H1 (cell line): Measurements from ENCODE around the gene ST6GALNAC4. TPM values are rescaled to one million over a fixed set of nuclear protein-coding genes. Genes with fewer than 3 reads are reported as not detected.

ENCODE experiments used
- CTCF ChIA-PET: fragments of 300-600 bp; sonication (Branson Sonifier 250); formaldehyde crosslinking; loops from one replicate; lab custom pipeline; 2021; ENCODE audit not compliant: partially characterized antibody; lab: Charles Lee
- POLR2A ChIA-PET: fragments of 300-600 bp; sonication (Branson Sonifier 250); formaldehyde crosslinking; loops from one replicate; lab custom pipeline; 2021; ENCODE audit warnings: inconsistent platforms; ENCODE audit not compliant: partially characterized antibody; lab: Charles Lee
- DNase-seq, 2 experiments: peaks; one replicate each; pipeline versions ENCODE4 v3.0.0 to v3.0.0-alpha.2; 2010 to 2022; ENCODE audit warnings: low spot score in 2 of 2, low read depth in 1 of 2, mixed read lengths in 1 of 2
- FAIRE-seq: peaks from 2 replicates; lab custom pipeline; 2011; peaks lifted over from hg19 to GRCh38; lab: Jason Lieb, UNC
- H2AFZ ChIP-seq: 2 replicates; pipeline ENCODE4 v1.8.1; 2012; ENCODE audit warnings: low read length, inconsistent platforms
- H2AK5ac ChIP-seq: 2 replicates; pipeline ENCODE4 v1.6.1; 2013; ENCODE audit warnings: low read depth, low read length
- H2BK120ac ChIP-seq: replicated peaks from 2 replicates; pipeline ENCODE3; 2013; ENCODE audit warnings: low read depth, low read length, inconsistent platforms
- H2BK12ac ChIP-seq: 2 replicates; pipeline ENCODE4 v1.6.1; 2013; ENCODE audit warnings: low read depth, low read length
- H2BK15ac ChIP-seq: 2 replicates; pipeline ENCODE4 v1.6.1; 2013; ENCODE audit warnings: low read length
- H2BK20ac ChIP-seq: 2 replicates; pipeline ENCODE4 v1.6.1; 2013; ENCODE audit warnings: low read length
- H2BK5ac ChIP-seq: 2 replicates; pipeline ENCODE4 v1.6.1; 2013; ENCODE audit warnings: low read depth, low read length
- H3K14ac ChIP-seq: 2 replicates; pipeline ENCODE4 v1.6.1; 2013; ENCODE audit warnings: inconsistent platforms; ENCODE audit not compliant: insufficient read length
- H3K18ac ChIP-seq: 2 replicates; pipeline ENCODE4 v1.6.1; 2013; ENCODE audit warnings: low read length; ENCODE audit errors: extremely low read depth
- H3K23ac ChIP-seq: 2 replicates; pipeline ENCODE4 v1.6.1; 2013; ENCODE audit warnings: inconsistent platforms; ENCODE audit not compliant: insufficient read length
- H3K23me2 ChIP-seq: 2 replicates; pipeline ENCODE4 v1.6.1; 2013; ENCODE audit warnings: low read depth, low read length
- H3K27ac ChIP-seq: 2 replicates; pipeline ENCODE4 v1.6.1; 2011; ENCODE audit warnings: low read depth, low read length, inconsistent platforms
- H3K27me3 ChIP-seq, 4 experiments: replicated peaks in 1 of 4; 1 replicate in 1 of 4; 2 replicates in 3 of 4; pipeline versions ENCODE4 v1.6.1 to v1.8.1; 2011 to 2013; ENCODE audit warnings: low read length in 3 of 4, mild to moderate bottlenecking in 3 of 4, inconsistent platforms in 2 of 4, mixed read lengths in 2 of 4, moderate library complexity in 1 of 4; ENCODE audit not compliant: control insufficient read depth in 3 of 4, insufficient read depth in 3 of 4; ENCODE audit errors: extremely low read depth in 1 of 4
- H3K36me3 ChIP-seq, 4 experiments: 2 replicates each; pipeline versions ENCODE4 v1.6.1 to v1.8.1; 2011 to 2013; ENCODE audit warnings: mild to moderate bottlenecking in 4 of 4, low read length in 3 of 4, moderate library complexity in 2 of 4, control low read depth in 1 of 4, inconsistent platforms in 1 of 4; ENCODE audit not compliant: insufficient read depth in 4 of 4, control insufficient read depth in 2 of 4
- H3K4ac ChIP-seq: replicated peaks from 2 replicates; pipeline ENCODE3; 2013; ENCODE audit warnings: low read length, low read depth, mixed read lengths, inconsistent platforms; ENCODE audit not compliant: insufficient read length
- H3K4me1 ChIP-seq, 4 experiments: replicated peaks in 1 of 4; 1 replicate in 1 of 4; 2 replicates in 3 of 4; pipeline versions ENCODE4 v1.6.1 to v1.8.1; 2011 to 2013; ENCODE audit warnings: low read length in 3 of 4, inconsistent platforms in 2 of 4, mixed read lengths in 1 of 4; ENCODE audit not compliant: insufficient read depth in 4 of 4, control insufficient read depth in 3 of 4
- H3K4me2 ChIP-seq, 2 experiments: 2 replicates each; pipeline versions ENCODE4 v1.6.1 to v1.8.1; 2011 to 2013; ENCODE audit warnings: low read depth in 2 of 2, low read length in 2 of 2, control low read depth in 1 of 2, inconsistent platforms in 1 of 2, mild to moderate bottlenecking in 1 of 2; ENCODE audit not compliant: insufficient read depth in 1 of 2
- H3K4me3 ChIP-seq, 4 experiments: fragments of 200-600, 300-600 bp in 1 of 4; sonication (generic), shearing (Covaris generic), sonication (Bioruptor Twin) in 1 of 4; 2 replicates each; pipeline versions ENCODE4 v1.5.1 to v1.8.1; 2011 to 2016; ENCODE audit warnings: low read length in 4 of 4, low read depth in 3 of 4, control low read depth in 2 of 4, inconsistent platforms in 2 of 4, mild to moderate bottlenecking in 2 of 4, mixed read lengths in 1 of 4, moderate library complexity in 1 of 4; ENCODE audit not compliant: insufficient read depth in 2 of 4; ENCODE audit errors: extremely low read depth in 1 of 4
- H3K56ac ChIP-seq: replicated peaks from 2 replicates; pipeline ENCODE3; 2013; ENCODE audit warnings: low read depth, mild to moderate bottlenecking, mixed read lengths, low read length, inconsistent platforms; ENCODE audit not compliant: insufficient read length
- H3K79me1 ChIP-seq: 2 replicates; pipeline ENCODE4 v1.6.1; 2013; ENCODE audit warnings: low read depth, low read length, control low read depth
- H3K79me2 ChIP-seq, 2 experiments: 2 replicates each; pipeline versions ENCODE4 v1.6.1 to v1.8.1; 2012 to 2013; ENCODE audit warnings: low read length in 2 of 2, mild to moderate bottlenecking in 2 of 2, inconsistent platforms in 1 of 2; ENCODE audit not compliant: insufficient read depth in 2 of 2, control insufficient read depth in 1 of 2
- H3K9ac ChIP-seq, 4 experiments: replicated peaks in 1 of 4; 1 replicate in 1 of 4; 2 replicates in 3 of 4; pipeline versions ENCODE4 v1.6.1 to v1.8.1; 2011 to 2013; ENCODE audit warnings: low read depth in 3 of 4, low read length in 3 of 4, control low read depth in 2 of 4, mild to moderate bottlenecking in 2 of 4, moderate library complexity in 2 of 4, inconsistent platforms in 1 of 4; ENCODE audit errors: extremely low read depth in 1 of 4
- H3K9me3 ChIP-seq, 2 experiments: 2 replicates each; pipeline versions ENCODE4 v1.6.1 to v1.8.1; 2012 to 2013; ENCODE audit warnings: mild to moderate bottlenecking in 2 of 2, moderate library complexity in 2 of 2, control low read depth in 1 of 2, inconsistent platforms in 1 of 2, low read depth in 1 of 2, low read length in 1 of 2, mixed read lengths in 1 of 2; ENCODE audit not compliant: insufficient read depth in 2 of 2
- H4K20me1 ChIP-seq, 2 experiments: replicated peaks in 1 of 2; 2 replicates each; pipeline versions ENCODE3 to v1.8.1; 2011 to 2013; ENCODE audit warnings: inconsistent platforms in 2 of 2, low read length in 2 of 2, mild to moderate bottlenecking in 1 of 2; ENCODE audit not compliant: insufficient read depth in 2 of 2, control insufficient read depth in 1 of 2
- H4K5ac ChIP-seq: 2 replicates; pipeline ENCODE4 v1.6.1; 2013; ENCODE audit warnings: low read length, low read depth, mixed read lengths, inconsistent platforms; ENCODE audit not compliant: insufficient read length
- H4K8ac ChIP-seq: 2 replicates; pipeline ENCODE4 v1.8.0; 2013; ENCODE audit warnings: mild to moderate bottlenecking, moderate library complexity, low read length, inconsistent platforms; ENCODE audit not compliant: insufficient read depth; ENCODE audit errors: extremely low read depth
- H4K91ac ChIP-seq: replicated peaks from 2 replicates; pipeline ENCODE3; 2013; ENCODE audit warnings: low read length, mixed read lengths, inconsistent platforms; ENCODE audit not compliant: insufficient read length
- E2F6 ChIP-seq: IDR thresholded peaks from 2 replicates; pipeline ENCODE4 v1.6.1; 2012; ENCODE audit warnings: inconsistent platforms
- KDM4A ChIP-seq: IDR thresholded peaks from one replicate; pipeline ENCODE4 v1.7.1; 2012; ENCODE audit warnings: low read depth, mild to moderate bottlenecking, moderate library complexity, low read length, inconsistent platforms; ENCODE audit not compliant: severe bottlenecking
- MAFK ChIP-seq: IDR thresholded peaks from 2 replicates; pipeline ENCODE4 v1.6.1; 2012; ENCODE audit warnings: low read depth, mild to moderate bottlenecking, improper control_type of control experiment, low read length
- SP1 ChIP-seq: IDR thresholded peaks from 2 replicates; pipeline ENCODE4 v1.6.1; 2011; ENCODE audit warnings: low read depth, low read length
- WGBS, 2 experiments: shearing (Covaris generic) in 1 of 2; methylation state at CpG; one replicate each; pipeline versions ENCODE4 v1.1.6 to v1.1.7; 2013 to 2015; ENCODE audit warnings: low lambda C conversion rate in 2 of 2, mixed read lengths in 2 of 2, inconsistent platforms in 1 of 2, low coverage in 1 of 2, missing lambda C conversion rate in 1 of 2; ENCODE audit not compliant: insufficient replicate concordance in 2 of 2, insufficient coverage in 1 of 2, insufficient read length in 1 of 2; ENCODE audit errors: extremely low coverage in 1 of 2, missing lambda C conversion rate in 1 of 2; 5-methylcytosine and 5-hydroxymethylcytosine counted together
- polyA plus RNA-seq, 7 experiments: library from polyadenylated mRNA; depleted of rRNA in 3 of 7; stranded (reverse) in 5 of 7; unstranded in 2 of 7; fragments of >200 nt in 5 of 7; fragments of 200-250 nt in 2 of 7; gene quantifications; 1 replicate in 5 of 7; 2 replicates in 1 of 7; 4 replicates in 1 of 7; pipeline versions ENCODE4 v1.2.1 to v1.2.3, GENCODE V29; 2011 to 2013; ENCODE audit warnings: missing spikeins in 2 of 7, mixed read lengths in 2 of 7
- total RNA-seq: library from RNA; stranded (reverse); fragmentation: NEBNext Ultra II Directional; extraction: Animal tissue kit (Norgen Biotek cat#: 25700); gene quantifications from 2 replicates; pipeline ENCODE4 v1.2.1, GENCODE V29; 2021

ST6GALNAC4 gene
- total and polyA plus RNA-seq, 2 of the 8 experiments (the other 6 are each of a cell fraction or from before 2014, with no cell fraction given) = 21.8 to 34.1 TPM

- peaks cover 13% of the 10 kb centered on the region; the same call in 1 of the 2 replicates for H3K23me2 ChIP-seq
- H3K4me1 ChIP-seq = peaks cover 0 to 20% (median 15%) of the 10 kb centered on the region in 4 experiments; a peak in 6 of 7 replicates
- peak overlapping the region; percentile 96 for H4K8ac ChIP-seq
- WGBS, 2 experiments = 36% methylated on average over 24 of the region's 25 CpGs; no CpG with 5 or more reads in 1 of the 2 experiments
- peaks cover 0 to 15% of the 10 kb centered on the region in 2 experiments; a peak in 1 of 4 replicates for H3K79me2 ChIP-seq
- peak overlapping the region; percentile 84 to 95 for H3K4me2 ChIP-seq
- peak overlapping the region; percentile 72 for H4K5ac ChIP-seq
- H3K27me3 ChIP-seq = no peaks in the 10 kb centered on the region
- H2BK20ac ChIP-seq = no peak overlapping the region
- H2BK12ac ChIP-seq = 0 out of 2 replicates have a peak overlapping the region, but pooled peaks have one; percentile 68
- H3K4ac ChIP-seq = no peak overlapping the region
- H4K20me1 ChIP-seq = peaks cover 3 to 26% of the 10 kb centered on the region in 2 experiments
- CTCF ChIA-PET = interaction anchor here (7.7 to 35.5 kb wide), 2 partner anchors 17 to 93 kb away, joined by 143 to 825 read pairs; no protein-coding TSS in a partner anchor
- 0 out of 2 replicates have a peak overlapping the region, but pooled peaks have one; percentile 18 for H2AFZ ChIP-seq
- H3K36me3 ChIP-seq = peaks cover 0 to 11% (median 5%) of the 10 kb centered on the region in 4 experiments; a peak in 6 of 8 replicates
- H4K91ac ChIP-seq = peak overlapping the region; percentile 38
- TF ChIP-seq MAFK = no peak
- no peak for TF ChIP-seq KDM4A
- no peak for TF ChIP-seq SP1
- TF ChIP-seq E2F6 = 0 out of 2 replicates have a peak, but pooled peaks have one; percentile 0
- POLR2A ChIA-PET = interaction anchor here (0.6 to 1.4 kb wide), 6 partner anchors 10 to 179 kb away, joined by 3 to 4 read pairs (median 3); no protein-coding TSS in a partner anchor
- 0 out of 2 replicates have a peak overlapping the region, but pooled peaks have one; percentile 81 for H2BK5ac ChIP-seq
- DNase-seq (peak in 1 of 2 experiments; percentile 72), FAIRE-seq (no peak)
- peak overlapping the region; percentile 72; the same call in 1 of the 2 replicates for H2AK5ac ChIP-seq
- H3K18ac ChIP-seq = peak overlapping the region; percentile 24; the same call in 1 of the 2 replicates
- no peaks in the 10 kb centered on the region for H3K9me3 ChIP-seq
- H2BK15ac ChIP-seq = no peak overlapping the region
- no peak overlapping the region for H2BK120ac ChIP-seq
- peak overlapping the region; percentile 76 to 98 (median 88); a peak in 7 of 8 replicates for H3K4me3 ChIP-seq
- no peak overlapping the region for H3K56ac ChIP-seq
- no peak overlapping the region for H3K14ac ChIP-seq
- no peak overlapping the region for H3K23ac ChIP-seq
- peak overlapping the region in 3 of 4 experiments; percentile 47 to 80 (median 70); a peak in 5 of 7 replicates for H3K9ac ChIP-seq
- H3K27ac ChIP-seq = 0 out of 2 replicates have a peak overlapping the region, but pooled peaks have one; percentile 39
- H3K79me1 ChIP-seq = peaks cover 10% of the 10 kb centered on the region
Measured at GRCh38 chr9:127938298-127938690, 21.5 kb upstream of the ST6GALNAC4 start.
